GM21526 (cell line): ENCODE data around the gene RIPOR3.
"Not testable (repeated sequence)": the region's sequence is repeated elsewhere in the genome, so short reads cannot be mapped to it uniquely, and the experiment has no call there.

Source experiments
- ATAC-seq: cut with Tn5 transposase; IDR thresholded peaks from one replicate; pipeline ENCODE4 v1.9.1; 2021; ENCODE audit warnings: moderate library complexity; ENCODE audit not compliant: unreplicated experiment, low FRiP score

RIPOR3 gene

DNA sequence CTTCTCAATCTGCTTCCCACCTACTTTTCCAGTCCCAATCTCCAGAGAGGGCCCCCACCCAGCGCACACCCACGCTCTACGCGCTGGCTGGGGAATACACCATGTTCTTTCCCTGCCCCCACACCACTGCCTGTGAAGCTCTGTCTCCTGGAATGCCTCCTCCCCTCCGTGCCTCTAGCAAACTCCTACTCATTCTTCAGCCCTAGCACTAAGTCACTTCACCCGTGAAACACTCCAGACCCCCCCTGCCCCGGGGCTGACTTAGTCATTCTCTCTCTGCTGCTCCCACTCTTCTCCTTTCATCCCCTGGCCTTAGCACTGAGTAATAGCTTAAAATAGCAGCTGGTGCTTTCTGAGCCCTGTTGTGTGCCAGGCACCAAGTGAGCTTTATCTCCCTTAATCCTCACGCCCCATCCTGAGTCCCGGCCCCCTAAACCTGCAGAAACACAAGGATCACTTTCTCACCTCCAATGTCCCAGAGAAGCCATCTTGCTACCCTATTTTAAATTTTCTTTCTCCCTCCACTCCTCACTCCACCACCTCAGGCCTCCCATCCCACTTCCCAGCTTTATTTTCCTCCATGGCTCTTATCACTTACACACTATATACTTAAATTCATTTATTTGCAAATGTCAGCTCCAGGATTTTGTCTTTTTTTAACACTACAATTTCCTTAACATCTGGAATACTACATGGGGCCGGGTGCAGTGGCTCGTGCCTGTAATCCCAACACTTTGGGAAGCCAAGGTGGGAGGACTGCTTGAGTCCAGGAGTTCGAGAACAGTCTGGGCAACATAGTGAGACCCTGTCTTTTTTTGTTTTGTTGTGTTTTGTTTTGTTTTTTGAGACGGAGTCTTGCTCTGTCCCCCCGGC is 33.7 kb upstream of the RIPOR3 start:
- no peak for ATAC-seq

GRCh38 chr20:50724112-50724725 is 32.9 kb upstream of the RIPOR3 start:
- ATAC-seq: no peak

DNA sequence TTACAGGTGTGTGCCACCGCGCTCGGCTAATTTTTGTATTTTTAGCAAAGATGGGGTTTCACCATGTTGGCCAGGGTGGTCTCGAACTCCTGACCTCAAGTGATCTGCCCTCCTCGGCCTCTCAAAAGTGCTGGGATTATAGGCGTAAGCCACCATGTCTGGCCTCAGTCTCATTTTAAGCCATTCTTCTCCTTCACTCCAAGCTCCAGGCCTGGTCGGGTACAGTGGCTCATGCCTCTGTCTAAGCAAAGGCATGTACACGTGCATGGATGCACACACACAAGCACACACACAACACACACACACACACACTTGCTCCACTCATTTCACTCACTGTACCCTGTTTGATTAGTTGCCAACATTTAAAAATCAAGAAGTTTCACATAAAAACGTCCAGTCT is 32.3 kb upstream of the RIPOR3 start:
- no peak for ATAC-seq

- ATAC-seq: no peak
These were observed 31.2 kb upstream of the RIPOR3 start for GRCh38 chr20:50722424-50723155.

- no peak for ATAC-seq
These were observed 30.5 kb upstream of the RIPOR3 start for GRCh38 chr20:50721881-50722281.

- ATAC-seq: no peak
These were observed 29.2 kb upstream of the RIPOR3 start for GRCh38 chr20:50720582-50720981.

DNA sequence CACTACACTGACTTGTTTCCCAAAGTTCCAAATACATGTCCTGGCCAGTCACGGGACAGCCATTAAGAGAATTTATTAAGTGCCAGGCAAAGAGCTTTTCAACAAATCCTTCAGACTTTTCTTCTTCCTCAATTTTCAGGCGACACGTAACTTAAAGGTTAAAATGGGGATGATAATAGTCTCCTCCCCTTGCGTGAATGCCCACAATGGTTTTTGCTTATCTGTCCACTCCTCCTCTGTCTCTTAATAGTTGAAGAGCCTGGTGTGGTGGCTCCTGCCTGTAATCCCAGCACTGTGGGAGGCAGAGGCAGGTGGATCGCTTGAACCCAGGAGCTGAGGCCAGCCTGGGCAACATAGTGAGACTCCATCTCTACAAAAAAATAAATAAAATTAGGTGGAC is 28.7 kb upstream of the RIPOR3 start:
- no peak for ATAC-seq

DNA sequence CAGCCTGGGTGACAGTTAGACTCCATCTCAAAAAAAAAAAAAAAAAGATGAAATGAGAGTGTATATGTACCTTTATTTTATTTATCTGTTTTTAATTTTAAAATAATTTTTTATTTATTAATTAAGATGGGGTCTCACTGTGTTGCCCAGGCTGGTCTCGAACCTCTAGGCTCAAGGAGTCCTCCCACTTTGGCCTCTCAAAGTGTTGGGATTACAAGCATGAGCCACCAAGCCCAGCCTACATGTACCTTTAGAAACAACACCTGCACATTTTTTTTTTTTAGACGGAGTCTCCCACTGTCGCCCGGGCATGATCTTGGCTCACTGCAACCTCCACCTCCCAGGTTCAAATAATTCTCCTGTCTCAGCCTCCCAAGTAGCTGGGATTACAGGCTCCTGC is 28.0 kb upstream of the RIPOR3 start:
- ATAC-seq: no peak

- no peak for ATAC-seq
These were observed 26.8 kb upstream of the RIPOR3 start for GRCh38 chr20:50717974-50718761.

DNA sequence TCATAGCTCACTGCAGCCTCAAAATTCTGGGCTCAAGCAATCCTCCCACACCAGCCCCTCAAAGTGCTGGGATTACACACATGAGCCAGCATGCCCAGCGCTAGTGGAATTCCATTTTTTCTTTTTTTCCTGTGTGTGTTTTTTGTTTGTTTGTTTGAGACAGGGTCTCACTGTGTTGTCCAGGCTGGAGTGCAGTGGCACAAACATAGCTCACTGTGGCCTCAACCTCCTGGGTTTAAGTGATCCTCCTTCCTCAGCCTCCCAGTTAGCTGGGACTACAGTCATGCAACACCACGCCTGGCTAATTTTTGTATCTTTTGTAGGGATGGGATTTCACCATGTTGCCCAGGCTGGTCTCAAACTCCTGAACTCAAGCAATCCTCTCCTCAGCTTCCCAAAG is 26.0 kb upstream of the RIPOR3 start:
- no peak for ATAC-seq

DNA sequence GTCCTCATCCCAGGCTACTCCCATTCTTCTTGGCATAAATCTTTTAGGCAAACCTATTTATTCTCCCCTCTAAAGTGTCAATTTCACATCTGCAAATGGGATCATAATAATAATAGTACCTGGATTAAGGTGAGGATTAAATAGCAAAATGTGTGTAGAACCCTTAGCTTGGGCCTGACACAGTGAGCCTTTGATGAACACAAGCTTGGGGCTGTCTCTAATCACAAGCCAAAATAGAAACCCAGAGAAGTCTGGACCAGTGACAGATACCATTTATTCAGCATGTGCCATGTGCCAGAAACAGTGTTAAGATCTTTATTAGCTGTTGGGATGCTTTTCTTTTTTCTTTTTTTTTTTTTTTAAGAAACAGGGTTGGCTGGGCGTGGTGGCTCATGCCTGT is 25.2 kb upstream of the RIPOR3 start:
- no peak for ATAC-seq

DNA sequence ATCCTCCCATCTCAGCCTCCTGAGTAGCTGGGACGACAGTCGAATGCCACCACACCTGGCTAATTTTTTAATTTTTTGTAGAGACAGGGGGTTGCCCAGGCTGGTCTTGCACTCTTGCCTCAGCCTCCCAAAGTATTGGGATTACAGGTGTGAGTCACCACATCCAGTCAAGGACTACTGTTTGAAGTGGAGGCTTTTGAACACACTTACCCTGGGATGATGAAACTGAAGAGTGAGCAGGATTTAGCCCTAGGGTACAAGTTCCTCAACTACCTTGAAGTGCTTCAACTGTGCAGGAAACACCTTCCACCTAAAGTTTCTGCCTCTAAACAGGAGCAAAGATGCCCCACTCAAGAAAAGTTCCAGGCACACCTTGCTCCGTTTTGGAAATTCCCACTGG is 24.4 kb upstream of the RIPOR3 start:
- ATAC-seq: no peak

DNA sequence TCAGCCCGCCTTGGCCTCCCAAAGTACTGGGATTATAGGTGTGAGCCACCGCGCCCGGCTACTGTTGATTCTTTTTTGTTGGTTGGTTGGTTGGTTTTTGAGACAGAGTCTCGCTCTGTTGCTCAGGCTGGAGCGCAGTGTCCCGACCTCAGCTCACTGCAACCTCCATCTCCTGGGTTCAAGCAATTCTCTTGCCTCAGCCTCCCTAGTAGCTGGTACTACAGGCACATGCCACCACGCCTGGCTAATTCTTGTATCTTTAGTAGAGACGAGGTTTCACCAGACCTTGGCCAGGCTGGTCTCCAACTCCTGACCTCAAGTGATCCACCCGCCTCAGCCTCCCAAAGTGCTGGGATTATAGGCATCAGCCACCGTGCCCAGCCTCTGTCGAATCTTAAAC is 23.1 kb upstream of the RIPOR3 start:
- ATAC-seq: not testable (repeated sequence)

- no peak for ATAC-seq
These were observed 22.3 kb upstream of the RIPOR3 start for GRCh38 chr20:50713657-50714101.

GRCh38 chr20:50712771-50713656 is 21.7 kb upstream of the RIPOR3 start:
- ATAC-seq: no peak

- no peak for ATAC-seq
These were observed 19.9 kb upstream of the RIPOR3 start for GRCh38 chr20:50711113-50711825.

DNA sequence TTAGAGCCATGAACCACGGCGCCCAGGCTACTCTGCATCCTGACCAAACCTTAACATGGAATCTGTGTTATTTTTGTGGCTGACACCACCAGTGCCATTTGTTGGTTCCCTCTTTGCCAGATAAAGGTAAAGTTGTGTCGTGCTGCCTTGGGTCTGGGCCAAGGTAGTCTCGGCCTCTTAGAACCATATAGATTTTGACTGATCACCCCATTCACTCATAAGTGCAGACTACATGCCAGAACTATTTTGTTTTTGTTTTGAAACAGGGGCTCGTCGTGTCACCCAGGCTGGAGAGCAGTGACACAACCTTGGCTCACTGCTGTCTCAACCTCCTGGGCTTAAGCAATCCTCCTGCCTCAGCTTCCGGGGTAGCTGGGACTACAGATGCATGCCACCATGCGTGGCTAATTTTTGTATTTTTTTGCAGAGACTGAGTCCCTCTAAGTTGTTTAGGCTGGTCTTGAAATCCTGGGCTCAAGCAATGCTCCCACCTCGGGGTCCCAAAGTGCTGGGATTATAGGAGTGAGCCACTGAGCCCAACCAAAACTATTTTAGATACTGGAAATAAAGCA is 19.2 kb upstream of the RIPOR3 start:
- no peak for ATAC-seq

DNA sequence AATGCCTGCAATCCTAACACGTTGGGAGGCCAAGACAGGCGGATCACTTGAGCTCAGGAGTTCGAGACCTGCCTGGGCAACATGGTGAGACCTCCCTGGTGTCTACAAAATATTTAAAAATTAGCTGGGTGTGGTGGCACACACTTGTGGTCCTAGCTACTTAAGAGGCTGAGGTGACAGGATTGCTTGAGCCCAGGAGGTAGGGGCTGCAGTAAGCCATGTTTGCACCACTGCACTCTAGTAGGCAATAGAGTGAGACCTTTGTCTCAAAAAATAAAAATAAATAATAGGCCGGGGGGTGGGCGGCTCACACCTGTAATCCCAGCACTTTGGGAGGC is 18.3 kb upstream of the RIPOR3 start:
- ATAC-seq: no peak
